OCI-LY1 (cell line): ENCODE results near the gene MYO15A.
A peak's percentile ranks its signal among the peaks of the same experiment; 100 is the strongest.

ENCODE experiments used
- H2AFZ ChIP-seq: fragments of 200-600 bp; sonication (generic), shearing (Covaris generic); 2 replicates; pipeline ENCODE4 v1.6.0; 2014; ENCODE audit warnings: antibody characterized with exemption, mild to moderate bottlenecking, low read length
- H3F3A ChIP-seq: fragments of 200-600 bp; sonication (generic), shearing (Covaris generic); 2 replicates; pipeline ENCODE4 v1.6.0; 2014; ENCODE audit warnings: mild to moderate bottlenecking, antibody characterized with exemption, low read length, moderate library complexity; ENCODE audit not compliant: insufficient read depth
- H3K27ac ChIP-seq: fragments of 200-600 bp; sonication (generic); 2 replicates; pipeline ENCODE4 v1.5.1; 2014; ENCODE audit warnings: low read length, mixed run types, mild to moderate bottlenecking, low read depth; ENCODE audit not compliant: poor library complexity, severe bottlenecking
- H3K27me3 ChIP-seq: fragments of 200-600 bp; sonication (generic); 2 replicates; pipeline ENCODE4 v1.6.0; 2014; ENCODE audit warnings: antibody characterized with exemption, mild to moderate bottlenecking, low read length, moderate library complexity; ENCODE audit not compliant: insufficient read depth
- H3K36me3 ChIP-seq: fragments of 200-600 bp; sonication (generic); 2 replicates; pipeline ENCODE4 v1.6.1; 2014; ENCODE audit warnings: mild to moderate bottlenecking, antibody characterized with exemption, low read length, moderate library complexity, mixed read lengths; ENCODE audit not compliant: insufficient read depth
- H3K4me1 ChIP-seq: fragments of 200-600 bp; sonication (generic); 2 replicates; pipeline ENCODE4 v1.5.1; 2014; ENCODE audit warnings: mild to moderate bottlenecking, low read length, moderate library complexity; ENCODE audit not compliant: insufficient read depth, severe bottlenecking
- H3K4me2 ChIP-seq: fragments of 200-600 bp; sonication (generic), shearing (Covaris generic); 2 replicates; pipeline ENCODE4 v1.6.1; 2014; ENCODE audit warnings: low read length
- H3K4me3 ChIP-seq: fragments of 200-600 bp; sonication (generic); 2 replicates; pipeline ENCODE4 v1.5.1; 2014; ENCODE audit warnings: low read length, low read depth, mild to moderate bottlenecking, mixed read lengths; ENCODE audit not compliant: poor library complexity, severe bottlenecking
- H3K79me2 ChIP-seq: fragments of 200-600 bp; shearing (Covaris generic); 2 replicates; pipeline ENCODE4 v1.6.1; 2016; ENCODE audit warnings: mixed run types, low read length, mixed read lengths; ENCODE audit not compliant: insufficient read depth
- H3K9ac ChIP-seq: fragments of 200-600 bp; sonication (generic), shearing (Covaris generic); 2 replicates; pipeline ENCODE4 v1.6.1; 2014; ENCODE audit warnings: mild to moderate bottlenecking, low read length, mixed read lengths
- H3K9me2 ChIP-seq: fragments of 200-600 bp; sonication (generic), shearing (Covaris generic); 2 replicates; pipeline ENCODE4 v1.6.1; 2014; ENCODE audit warnings: low read depth, mild to moderate bottlenecking, low read length, mixed read lengths
- H3K9me3 ChIP-seq: fragments of 200-600 bp; shearing (Covaris generic); 2 replicates; pipeline ENCODE4 v1.6.1; 2014; ENCODE audit warnings: low read length, mixed read lengths
- H4K20me1 ChIP-seq: fragments of 200-600 bp; sonication (generic), shearing (Covaris generic); 2 replicates; pipeline ENCODE4 v1.6.0; 2016; ENCODE audit warnings: mild to moderate bottlenecking, low read length; ENCODE audit not compliant: insufficient read depth
- CTCF ChIP-seq: fragments of 200-600 bp; sonication (generic), shearing (Covaris generic); IDR thresholded peaks from 2 replicates; pipeline ENCODE4 v1.5.1; 2017; ENCODE audit warnings: mild to moderate bottlenecking, antibody characterized with exemption, low read length, moderate library complexity, mixed read lengths
- EZH2 ChIP-seq: fragments of 200-600 bp; sonication (generic), shearing (Covaris generic); IDR thresholded peaks from 2 replicates; pipeline ENCODE4 v1.8.0; 2017; ENCODE audit warnings: borderline replicate concordance, mixed run types, mild to moderate bottlenecking, antibody characterized with exemption, low read length, moderate library complexity, mixed read lengths

Gene MYO15A

GRCh38 chr17:18151290-18151689 is 42.7 kb downstream of the MYO15A start:
- no peaks in the 10 kb centered on the region for H3K9me3 ChIP-seq
- no peaks in the 10 kb centered on the region for H3K9me2 ChIP-seq
- no peak overlapping the region for H3K4me3 ChIP-seq

GRCh38 chr17:18155179-18155578 is 46.6 kb downstream of the MYO15A start:
- Histone ChIP-seq H3K36me3 (no peaks in the 10 kb centered on the region), H3K9me2 (no peaks in the 10 kb centered on the region), H3K9me3 (no peaks in the 10 kb centered on the region), H3K4me2 (no peak overlapping the region), H3K27ac (no peak overlapping the region), H2AFZ (no peak overlapping the region), H4K20me1 (no peaks in the 10 kb centered on the region), H3F3A (no peaks in the 10 kb centered on the region), H3K27me3 (peaks cover 4% of the 10 kb centered on the region; the same call in 1 of the 2 replicates), H3K4me3 (no peak overlapping the region), H3K79me2 (no peaks in the 10 kb centered on the region), H3K4me1 (peaks cover 29% of the 10 kb centered on the region), H3K9ac (no peak overlapping the region)
- TF ChIP-seq EZH2 (no peak), CTCF (no peak)

More at GRCh38 chr17:18151290-18151689, 42.7 kb downstream of the MYO15A start:
- no peaks in the 10 kb centered on the region for H3K79me2 ChIP-seq
- H3K36me3 ChIP-seq, result no peaks in the 10 kb centered on the region
- peaks cover 4% of the 10 kb centered on the region; the same call in 1 of the 2 replicates for H3K27me3 ChIP-seq
- no peaks in the 10 kb centered on the region for H4K20me1 ChIP-seq
- no peak overlapping the region for H3K4me2 ChIP-seq
- no peaks in the 10 kb centered on the region for H3F3A ChIP-seq
- no peak for TF ChIP-seq CTCF
- H2AFZ ChIP-seq, result no peak overlapping the region
- H3K27ac ChIP-seq, result no peak overlapping the region
- peaks cover 14% of the 10 kb centered on the region for H3K4me1 ChIP-seq
- H3K9ac ChIP-seq, result no peak overlapping the region

- H3K9me2 ChIP-seq, result no peaks in the 10 kb centered on the region
Measured at GRCh38 chr17:18156171-18156975, 47.8 kb downstream of the MYO15A start.

More at GRCh38 chr17:18156171-18156975, 47.8 kb downstream of the MYO15A start:
- Histone ChIP-seq H3K36me3 (no peaks in the 10 kb centered on the region), H3K4me3 (no peak overlapping the region), H3K4me2 (no peak overlapping the region), H2AFZ (no peak overlapping the region), H3K9ac (no peak overlapping the region), H3K27ac (no peak overlapping the region), H3K27me3 (no peaks in the 10 kb centered on the region), H3K79me2 (no peaks in the 10 kb centered on the region), H4K20me1 (no peaks in the 10 kb centered on the region), H3F3A (no peaks in the 10 kb centered on the region), H3K9me3 (no peaks in the 10 kb centered on the region), H3K4me1 (peaks cover 29% of the 10 kb centered on the region)
- TF ChIP-seq EZH2 (no peak), CTCF (peak; percentile 38; the same call in 1 of the 2 replicates)
